ENCODE measurements around the gene ZNF593OS.

Gene ZNF593OS

GRCh38 chr1:26215246-26215645 lies 43.6 kb upstream of the ZNF593OS start (continued):
- TF ChIP-seq SNAI2 (CRISPR knock-in tag; IDR thresholded peaks at IDR 0.05) (no peak), ZNF70 (CRISPR knock-in tag; IDR thresholded peaks at IDR 0.05) (no peak), GLIS3 (CRISPR knock-in tag; IDR thresholded peaks at IDR 0.05) (no peak), ZFP3 (CRISPR knock-in tag; IDR thresholded peaks at IDR 0.05) (no peak)

- ATAC-seq: no peak
- TF ChIP-seq ZNF565 (CRISPR knock-in tag; conservative IDR thresholded peaks at IDR 0.05; ENCODE audit: low read depth) (no peak), ZFP30 (CRISPR knock-in tag; IDR thresholded peaks at IDR 0.05) (no peak), CSRNP3 (CRISPR knock-in tag; IDR thresholded peaks at IDR 0.05) (no peak), CREB5 (CRISPR knock-in tag; IDR thresholded peaks at IDR 0.05; ENCODE audit: low read depth) (no peak), ZC3H10 (CRISPR knock-in tag; IDR thresholded peaks at IDR 0.05) (no peak), RARB (CRISPR knock-in tag; IDR thresholded peaks at IDR 0.05) (no peak), SNAI2 (CRISPR knock-in tag; IDR thresholded peaks at IDR 0.05) (no peak), ESRRG (CRISPR knock-in tag; IDR thresholded peaks at IDR 0.05) (no peak), ZFP3 (CRISPR knock-in tag; IDR thresholded peaks at IDR 0.05) (no peak), POU6F1 (CRISPR knock-in tag; IDR thresholded peaks at IDR 0.05; ENCODE audit: borderline replicate concordance, low read depth) (no peak), ZNF70 (CRISPR knock-in tag; IDR thresholded peaks at IDR 0.05) (no peak), OSR1 (CRISPR knock-in tag; IDR thresholded peaks at IDR 0.05) (no peak), ISL1 (CRISPR knock-in tag; IDR thresholded peaks at IDR 0.05) (no peak), PATZ1 (CRISPR knock-in tag; IDR thresholded peaks at IDR 0.05; ENCODE audit: borderline replicate concordance) (no peak), ARNTL (CRISPR knock-in tag; IDR thresholded peaks at IDR 0.05; ENCODE audit: borderline replicate concordance, low read depth) (no peak), TSHZ2 (CRISPR knock-in tag; IDR thresholded peaks at IDR 0.05) (no peak), BACH2 (CRISPR knock-in tag; IDR thresholded peaks at IDR 0.05; ENCODE audit: borderline replicate concordance) (no peak), ZNF8 (CRISPR knock-in tag; IDR thresholded peaks at IDR 0.05) (no peak), PPARA (CRISPR knock-in tag; IDR thresholded peaks at IDR 0.05; ENCODE audit: borderline replicate concordance) (no peak), GLIS3 (CRISPR knock-in tag; IDR thresholded peaks at IDR 0.05) (no peak)
Measured at GRCh38 chr1:26213335-26213905, 41.8 kb upstream of the ZNF593OS start.

GRCh38 chr1:26212726-26213125 lies 41.1 kb upstream of the ZNF593OS start:
- TF ChIP-seq OSR1 (CRISPR knock-in tag; IDR thresholded peaks at IDR 0.05) (no peak), ESRRG (CRISPR knock-in tag; IDR thresholded peaks at IDR 0.05) (no peak), POU6F1 (CRISPR knock-in tag; IDR thresholded peaks at IDR 0.05; ENCODE audit: borderline replicate concordance, low read depth) (no peak), SNAI2 (CRISPR knock-in tag; IDR thresholded peaks at IDR 0.05) (no peak), CSDC2 (CRISPR knock-in tag; IDR thresholded peaks at IDR 0.05) (no peak), ISL1 (CRISPR knock-in tag; IDR thresholded peaks at IDR 0.05) (no peak), PPARA (CRISPR knock-in tag; IDR thresholded peaks at IDR 0.05; ENCODE audit: borderline replicate concordance) (no peak), ZC3H10 (CRISPR knock-in tag; IDR thresholded peaks at IDR 0.05) (no peak), GLIS3 (CRISPR knock-in tag; IDR thresholded peaks at IDR 0.05) (no peak)
- no peak for ATAC-seq
